CD4-positive, alpha-beta T cell treated with Interleukin-12 subunit alpha and Interleukin-12 subunit beta, for 1 hour (primary cell): Measurements from ENCODE around the gene PDZD8.
"Not testable (repeated sequence)": the region's sequence is repeated elsewhere in the genome, so short reads cannot be mapped to it uniquely, and the experiment has no call there.

ENCODE experiments used
- DNase-seq: peaks from one replicate; pipeline ENCODE4 v3.0.0-alpha.2; 2020

PDZD8 gene

GRCh38 chr10:117348236-117348635, 27.0 kb downstream of the PDZD8 start:
- no peak for DNase-seq

GRCh38 chr10:117346574-117346973, 28.7 kb downstream of the PDZD8 start:
- DNase-seq, result no peak

GRCh38 chr10:117345143-117345542, 30.1 kb downstream of the PDZD8 start:
- no peak for DNase-seq

- DNase-seq, result no peak
Measured at GRCh38 chr10:117342641-117343040, 32.6 kb downstream of the PDZD8 start.

- no peak for DNase-seq
Measured at GRCh38 chr10:117341061-117341460, 34.2 kb downstream of the PDZD8 start.

GRCh38 chr10:117339979-117340378, 35.3 kb downstream of the PDZD8 start:
- DNase-seq, result no peak

GRCh38 chr10:117339578-117339977, 35.7 kb downstream of the PDZD8 start:
- DNase-seq, result no peak

GRCh38 chr10:117334926-117335325, 40.3 kb downstream of the PDZD8 start:
- DNase-seq, result no peak

GRCh38 chr10:117334066-117334465, 41.2 kb downstream of the PDZD8 start:
- no peak for DNase-seq

GRCh38 chr10:117327262-117327661, 48.0 kb downstream of the PDZD8 start:
- no peak for DNase-seq

GRCh38 chr10:117324367-117324766, 50.9 kb downstream of the PDZD8 start:
- DNase-seq, result no peak

GRCh38 chr10:117322260-117322659, 53.0 kb downstream of the PDZD8 start:
- no peak for DNase-seq

GRCh38 chr10:117320050-117320665, 55.1 kb downstream of the PDZD8 start:
- peak; percentile 18 for DNase-seq

GRCh38 chr10:117318909-117319308, 56.3 kb downstream of the PDZD8 start:
- DNase-seq, result no peak

GRCh38 chr10:117316701-117317100, 58.5 kb downstream of the PDZD8 start:
- no peak for DNase-seq

- no peak for DNase-seq
Measured at GRCh38 chr10:117313641-117314040, 61.6 kb downstream of the PDZD8 start.

- DNase-seq, result no peak
Measured at GRCh38 chr10:117312430-117312829, 62.8 kb downstream of the PDZD8 start.

- no peak for DNase-seq
Measured at GRCh38 chr10:117311261-117311660, 64.0 kb downstream of the PDZD8 start.

- DNase-seq, result no peak
Measured at GRCh38 chr10:117306674-117307073, 68.6 kb downstream of the PDZD8 start.

GRCh38 chr10:117303451-117303850, 71.8 kb downstream of the PDZD8 start:
- not testable (repeated sequence) for DNase-seq

- no peak for DNase-seq
Measured at GRCh38 chr10:117300671-117301070, 74.6 kb downstream of the PDZD8 start.

GRCh38 chr10:117299435-117299834, 75.8 kb downstream of the PDZD8 start:
- no peak for DNase-seq

GRCh38 chr10:117298219-117298618, 77.0 kb downstream of the PDZD8 start:
- DNase-seq, result no peak

- no peak for DNase-seq
Measured at GRCh38 chr10:117294735-117295134, 80.5 kb downstream of the PDZD8 start.

GRCh38 chr10:117294039-117294645, 81.1 kb downstream of the PDZD8 start:
- DNase-seq, result no peak
